LNCAP (cell line): Measurements from ENCODE around the gene TRDMT1.

ENCODE experiments used
- CTCF ChIP-seq: fragments of 450-650 bp; IDR thresholded peaks from 2 replicates; pipeline ENCODE4 v1.5.1; 2017; ENCODE audit warnings: mild to moderate bottlenecking

The TRDMT1 gene

GRCh38 chr10:17106991-17107390 lies 94.5 kb downstream of the TRDMT1 start:
- no peak for TF ChIP-seq CTCF

GRCh38 chr10:17101910-17102266 lies 99.6 kb downstream of the TRDMT1 start:
- no peak for TF ChIP-seq CTCF

- no peak for TF ChIP-seq CTCF
These were observed 100.1 kb downstream of the TRDMT1 start for GRCh38 chr10:17101257-17101909.

- no peak for TF ChIP-seq CTCF
These were observed 100.9 kb downstream of the TRDMT1 start for GRCh38 chr10:17100586-17100985.

- no peak for TF ChIP-seq CTCF
These were observed 103.5 kb downstream of the TRDMT1 start for GRCh38 chr10:17098012-17098411.
